ENCODE results near the gene UTY. TPM values are rescaled to one million over a fixed set of nuclear protein-coding genes. Genes with fewer than 3 reads are reported as not detected.

Gene UTY
- total RNA-seq, 2 donors from 2014 or later: 26.1 TPM; not detected in 1

DNA sequence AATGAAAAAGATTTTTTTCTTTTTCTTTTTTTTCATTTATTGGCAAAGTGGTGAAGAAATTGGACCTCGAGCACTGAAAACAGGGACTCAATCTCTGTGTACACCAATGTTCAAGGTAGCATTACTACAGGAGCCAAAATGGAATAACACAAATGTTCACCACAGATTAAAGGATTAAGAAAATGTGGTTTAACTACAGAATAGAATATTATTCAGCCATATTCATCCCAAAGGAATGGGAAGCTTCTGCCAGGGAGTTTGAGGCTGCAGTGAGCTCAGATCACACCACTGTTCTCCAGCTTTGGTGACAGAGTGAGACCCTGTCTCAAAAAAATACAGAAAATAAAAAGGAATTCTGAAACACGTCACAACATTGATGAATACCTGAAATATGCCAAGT is 81.0 kb downstream of the UTY start:
- Mint-ChIP-seq H3K36me3 (ENCODE audit: low read depth) (no peaks in the 10 kb centered on the region), H3K27ac (no peak overlapping the region), H3K9me3 (no peaks in the 10 kb centered on the region), H3K27me3 (ENCODE audit: insufficient read depth) (no peaks in the 10 kb centered on the region), H3K4me3 (no peak overlapping the region), H3K4me1 (no peaks in the 10 kb centered on the region)
- H3K4me1 ChIP-seq (ENCODE audit: control insufficient read depth, insufficient read depth, low read length): no peaks in the 10 kb centered on the region
- no peak overlapping the region for H3K27ac ChIP-seq (ENCODE audit: low read depth, low read length)
- no peak overlapping the region for H3K4me3 ChIP-seq (ENCODE audit: low read length)
- no peaks in the 10 kb centered on the region for H3K9me3 ChIP-seq (ENCODE audit: control insufficient read depth, low read length)
- peaks cover 4% of the 10 kb centered on the region for H3K36me3 ChIP-seq (ENCODE audit: control insufficient read depth, insufficient read depth, low read length)
- DNase-seq: no peak
- TF ChIP-seq, protein P1, sequence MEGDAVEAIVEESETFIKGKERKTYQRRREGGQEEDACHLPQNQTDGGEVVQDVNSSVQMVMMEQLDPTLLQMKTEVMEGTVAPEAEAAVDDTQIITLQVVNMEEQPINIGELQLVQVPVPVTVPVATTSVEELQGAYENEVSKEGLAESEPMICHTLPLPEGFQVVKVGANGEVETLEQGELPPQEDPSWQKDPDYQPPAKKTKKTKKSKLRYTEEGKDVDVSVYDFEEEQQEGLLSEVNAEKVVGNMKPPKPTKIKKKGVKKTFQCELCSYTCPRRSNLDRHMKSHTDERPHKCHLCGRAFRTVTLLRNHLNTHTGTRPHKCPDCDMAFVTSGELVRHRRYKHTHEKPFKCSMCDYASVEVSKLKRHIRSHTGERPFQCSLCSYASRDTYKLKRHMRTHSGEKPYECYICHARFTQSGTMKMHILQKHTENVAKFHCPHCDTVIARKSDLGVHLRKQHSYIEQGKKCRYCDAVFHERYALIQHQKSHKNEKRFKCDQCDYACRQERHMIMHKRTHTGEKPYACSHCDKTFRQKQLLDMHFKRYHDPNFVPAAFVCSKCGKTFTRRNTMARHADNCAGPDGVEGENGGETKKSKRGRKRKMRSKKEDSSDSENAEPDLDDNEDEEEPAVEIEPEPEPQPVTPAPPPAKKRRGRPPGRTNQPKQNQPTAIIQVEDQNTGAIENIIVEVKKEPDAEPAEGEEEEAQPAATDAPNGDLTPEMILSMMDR (conservative IDR thresholded peaks at IDR 0.05): no peak
- WGBS, 2 experiments (ENCODE audit: insufficient coverage in 1 of 2, insufficient read length in 1 of 2): 100% methylated on average over 2 of the region's 2 CpGs; no CpG with 5 or more reads in 1 of the 2 experiments
- H3K27me3 ChIP-seq (ENCODE audit: control insufficient read depth, insufficient read depth, low read length, poor library complexity, severe bottlenecking): no peaks in the 10 kb centered on the region
- no peak overlapping the region for H3K9ac ChIP-seq (ENCODE audit: extremely low read depth, low read length, poor library complexity, severe bottlenecking)

DNA sequence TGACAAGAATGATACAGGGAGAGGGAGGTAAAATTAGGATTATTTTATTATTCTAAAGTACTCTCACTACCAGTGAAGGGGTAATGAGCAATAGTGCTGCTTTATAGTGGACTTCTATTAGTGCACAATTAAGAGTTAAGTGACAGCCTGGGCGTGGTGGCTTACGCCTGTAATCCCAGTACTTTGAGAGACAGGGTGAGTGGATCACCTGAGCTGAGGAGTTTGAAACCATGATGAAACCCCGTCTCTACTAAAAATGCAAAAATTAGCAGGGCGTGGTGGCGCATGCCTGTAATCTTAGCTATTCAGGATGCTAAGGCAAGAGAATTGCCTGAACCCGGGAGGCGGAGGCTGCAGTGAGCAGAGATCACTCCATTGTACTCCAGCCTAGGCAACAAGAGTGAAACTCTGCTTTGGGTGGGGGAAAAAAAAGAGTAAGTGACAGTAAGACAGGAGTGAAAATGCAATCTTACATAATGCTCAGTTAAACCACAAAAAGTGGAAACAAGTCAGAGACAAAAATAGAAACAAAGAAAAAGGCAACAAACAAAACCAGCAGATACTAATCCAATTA is 98.6 kb downstream of the UTY start:
- no peaks in the 10 kb centered on the region for H3K27me3 Mint-ChIP-seq (ENCODE audit: insufficient read depth)
- H3K4me1 Mint-ChIP-seq: no peaks in the 10 kb centered on the region
- peaks cover 3% of the 10 kb centered on the region for H3K36me3 ChIP-seq (ENCODE audit: control insufficient read depth, insufficient read depth, low read length)
- H3K4me1 ChIP-seq (ENCODE audit: control insufficient read depth, insufficient read depth, low read length): no peaks in the 10 kb centered on the region
- TF ChIP-seq, protein P1 (conservative IDR thresholded peaks at IDR 0.05): no peak
- H3K36me3 Mint-ChIP-seq (ENCODE audit: low read depth): no peaks in the 10 kb centered on the region
- H3K9ac ChIP-seq (ENCODE audit: extremely low read depth, low read length, poor library complexity, severe bottlenecking): no peak overlapping the region
- no peaks in the 10 kb centered on the region for H3K9me3 ChIP-seq (ENCODE audit: control insufficient read depth, low read length)
- no peak overlapping the region for H3K4me3 Mint-ChIP-seq
- no peak overlapping the region for H3K27ac Mint-ChIP-seq
- no peak overlapping the region for H3K4me3 ChIP-seq (ENCODE audit: low read length)
- no peaks in the 10 kb centered on the region for H3K9me3 Mint-ChIP-seq
- no peak overlapping the region for H3K27ac ChIP-seq (ENCODE audit: low read depth, low read length)
- H3K27me3 ChIP-seq (ENCODE audit: control insufficient read depth, insufficient read depth, low read length, poor library complexity, severe bottlenecking): no peaks in the 10 kb centered on the region
- DNase-seq: no peak
- WGBS, 2 experiments (ENCODE audit: insufficient coverage in 1 of 2, insufficient read length in 1 of 2): 88% methylated on average over 5 to 7 of the region's 7 CpGs

DNA sequence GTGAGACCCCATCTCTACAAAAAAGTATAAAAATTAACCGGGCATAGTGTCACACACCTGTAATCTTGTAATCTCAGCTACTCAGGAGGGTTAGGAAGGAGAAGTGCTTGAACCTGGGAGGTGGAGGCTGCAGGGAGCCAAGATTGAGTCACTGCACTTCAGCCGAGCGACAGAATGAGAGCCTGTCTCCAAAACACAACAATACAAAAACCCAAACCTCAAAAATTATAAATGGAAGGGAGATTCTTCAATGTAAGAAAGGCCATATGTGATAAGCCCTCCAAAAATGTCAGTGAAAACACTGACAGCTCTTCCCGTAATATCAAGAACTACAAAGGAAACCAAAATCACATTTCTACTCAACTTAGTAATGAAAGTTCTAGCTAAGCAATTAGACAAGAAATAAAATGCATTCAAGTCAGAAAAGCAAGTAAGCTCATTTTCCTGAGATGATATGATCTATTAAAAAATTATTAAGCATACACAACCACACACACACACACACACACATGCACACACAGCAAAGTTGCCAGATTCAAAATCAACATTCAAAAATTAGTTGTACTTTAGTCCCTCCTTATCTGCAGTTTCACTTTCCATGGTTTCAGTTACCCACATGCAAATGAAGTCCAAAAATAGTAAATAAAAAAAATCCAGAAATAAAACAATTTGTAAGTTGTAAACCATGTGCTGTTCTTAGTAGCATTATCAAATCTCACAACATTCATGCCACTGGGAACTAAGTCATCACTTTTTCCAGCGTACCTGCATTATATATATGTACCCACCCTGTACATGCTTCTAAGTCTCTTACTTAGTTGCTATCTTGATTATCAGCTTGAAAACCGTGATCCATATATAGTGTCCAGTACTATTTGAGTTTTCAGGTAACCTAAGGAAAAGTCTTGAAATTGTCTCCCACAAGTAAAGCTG is 108.7 kb downstream of the UTY start:
- no peaks in the 10 kb centered on the region for H3K27me3 ChIP-seq (ENCODE audit: control insufficient read depth, insufficient read depth, low read length, poor library complexity, severe bottlenecking)
- TF ChIP-seq, protein P1 (conservative IDR thresholded peaks at IDR 0.05): no peak
- no peak overlapping the region for H3K4me3 ChIP-seq (ENCODE audit: low read length)
- H3K4me1 ChIP-seq (ENCODE audit: control insufficient read depth, insufficient read depth, low read length): no peaks in the 10 kb centered on the region
- 91 to 100% methylated on average over 1 to 3 of the region's 6 CpGs for WGBS, 2 experiments (ENCODE audit: insufficient coverage in 1 of 2, insufficient read length in 1 of 2)
- H3K27ac ChIP-seq (ENCODE audit: low read depth, low read length): no peak overlapping the region
- Mint-ChIP-seq H3K36me3 (ENCODE audit: low read depth) (no peaks in the 10 kb centered on the region), H3K4me3 (no peak overlapping the region), H3K27ac (no peak overlapping the region), H3K9me3 (no peaks in the 10 kb centered on the region), H3K4me1 (no peaks in the 10 kb centered on the region), H3K27me3 (ENCODE audit: insufficient read depth) (no peaks in the 10 kb centered on the region)
- no peak overlapping the region for H3K9ac ChIP-seq (ENCODE audit: extremely low read depth, low read length, poor library complexity, severe bottlenecking)
- peaks cover 9% of the 10 kb centered on the region for H3K36me3 ChIP-seq (ENCODE audit: control insufficient read depth, insufficient read depth, low read length)
- H3K9me3 ChIP-seq (ENCODE audit: control insufficient read depth, low read length): no peaks in the 10 kb centered on the region
- DNase-seq: no peak

All from endodermal cell (in vitro differentiated cells).